ENCODE data around the gene LRIG1. TPM values are rescaled to one million over a fixed set of nuclear protein-coding genes. Genes with fewer than 3 reads are reported as not detected.
A peak's percentile ranks its signal among the peaks of the same experiment; 100 is the strongest.

LRIG1 gene
- total and polyA plus RNA-seq, 7 donors, result 4.2 to 226 (median 150) TPM

GRCh38 chr3:66475386-66476020, 25.3 kb downstream of the LRIG1 start:
- WGBS, 2 donors, result 20 to 74% methylated on average over 9 of the region's 9 CpGs
- H3K27ac ChIP-seq, result peak overlapping the region; percentile 23 to 95 (median 91)
- no peak for DNase-seq

GRCh38 chr3:66473692-66474091, 27.1 kb downstream of the LRIG1 start:
- peak in 1 of 4 donors; percentile 5 for TF ChIP-seq POLR2AphosphoS5 (IDR thresholded peaks at IDR 0.05)
- TF ChIP-seq CTCF (IDR thresholded peaks at IDR 0.05), result no peak
- Histone ChIP-seq H3K36me3 (no peaks in the 10 kb centered on the region), H3K9me3 (no peaks in the 10 kb centered on the region), H3K4me3 (peak overlapping the region in 1 of 4 donors; percentile 16), H3K4me1 (peaks cover 0 to 97% (median 90%) of the 10 kb centered on the region in 4 donors), H3K27ac (peak overlapping the region; percentile 41 to 95 (median 91)), H3K27me3 (no peaks in the 10 kb centered on the region)
- 28 to 49% methylated on average over 11 of the region's 11 CpGs for WGBS, 2 donors
- no peak for DNase-seq
- intact Hi-C loops (cut with DNase I), result no loop called here

More at GRCh38 chr3:66475386-66476020, 25.3 kb downstream of the LRIG1 start:
- H3K4me3 ChIP-seq, result no peak overlapping the region
- intact Hi-C loops (cut with DNase I), result no loop called here
- no peak for TF ChIP-seq EP300 (IDR thresholded peaks at IDR 0.05)
- TF ChIP-seq CTCF (IDR thresholded peaks at IDR 0.05), result no peak
- H3K4me1 ChIP-seq, result peaks cover 0 to 99% (median 99%) of the 10 kb centered on the region in 4 donors
- H3K27me3 ChIP-seq, result no peaks in the 10 kb centered on the region
- H3K36me3 ChIP-seq, result no peaks in the 10 kb centered on the region
- no peaks in the 10 kb centered on the region for H3K9me3 ChIP-seq

GRCh38 chr3:66473181-66473580, 27.6 kb downstream of the LRIG1 start:
- Histone ChIP-seq H3K36me3 (no peaks in the 10 kb centered on the region), H3K4me3 (peak overlapping the region in 1 of 4 donors; percentile 16), H3K27ac (peak overlapping the region; percentile 41 to 95 (median 91)), H3K9me3 (no peaks in the 10 kb centered on the region), H3K4me1 (peaks cover 0 to 97% (median 90%) of the 10 kb centered on the region in 4 donors), H3K27me3 (no peaks in the 10 kb centered on the region)
- intact Hi-C loops (cut with DNase I), result no loop called here
- TF ChIP-seq CTCF (IDR thresholded peaks at IDR 0.05) (no peak), POLR2A (IDR thresholded peaks at IDR 0.05) (no peak), POLR2AphosphoS5 (IDR thresholded peaks at IDR 0.05) (no peak), EP300 (IDR thresholded peaks at IDR 0.05) (no peak)
- WGBS, 2 donors, result 29 to 58% methylated on average over 4 of the region's 4 CpGs
- DNase-seq, result no peak

- no peaks in the 10 kb centered on the region for H3K36me3 ChIP-seq
- 9 to 29% methylated on average over 12 of the region's 12 CpGs for WGBS, 2 donors
- H3K4me1 ChIP-seq, result peaks cover 0 to 98% (median 90%) of the 10 kb centered on the region in 4 donors
- TF ChIP-seq POLR2AphosphoS5 (IDR thresholded peaks at IDR 0.05), result peak in 1 of 4 donors; percentile 42
- no peak for TF ChIP-seq CTCF (IDR thresholded peaks at IDR 0.05)
- no peaks in the 10 kb centered on the region for H3K9me3 ChIP-seq
- no peak for DNase-seq
- peak overlapping the region; percentile 41 to 95 (median 91) for H3K27ac ChIP-seq
- H3K4me3 ChIP-seq, result peak overlapping the region in 1 of 4 donors; percentile 16
- intact Hi-C loops (cut with DNase I), result no loop called here
- no peaks in the 10 kb centered on the region for H3K27me3 ChIP-seq
Observed at GRCh38 chr3:66472313-66473134, 28.3 kb downstream of the LRIG1 start.

All from sigmoid colon (tissue), 7 donors.